HL-60/S4 treated with phorbol 12-myristate 13-acetate at 8.2 ng/mL for 4 days and 3 days (cell line): Measurements from ENCODE around the gene PALB2.

Experiments used
- in situ Hi-C: fragments of 300-500 bp; cut with MboI; formaldehyde crosslinking; loops from 2 replicates; pipeline ENCODE4 v1.15.0; 2022; ENCODE audit warnings: low sequenced_read_pairs

Gene PALB2

DNA sequence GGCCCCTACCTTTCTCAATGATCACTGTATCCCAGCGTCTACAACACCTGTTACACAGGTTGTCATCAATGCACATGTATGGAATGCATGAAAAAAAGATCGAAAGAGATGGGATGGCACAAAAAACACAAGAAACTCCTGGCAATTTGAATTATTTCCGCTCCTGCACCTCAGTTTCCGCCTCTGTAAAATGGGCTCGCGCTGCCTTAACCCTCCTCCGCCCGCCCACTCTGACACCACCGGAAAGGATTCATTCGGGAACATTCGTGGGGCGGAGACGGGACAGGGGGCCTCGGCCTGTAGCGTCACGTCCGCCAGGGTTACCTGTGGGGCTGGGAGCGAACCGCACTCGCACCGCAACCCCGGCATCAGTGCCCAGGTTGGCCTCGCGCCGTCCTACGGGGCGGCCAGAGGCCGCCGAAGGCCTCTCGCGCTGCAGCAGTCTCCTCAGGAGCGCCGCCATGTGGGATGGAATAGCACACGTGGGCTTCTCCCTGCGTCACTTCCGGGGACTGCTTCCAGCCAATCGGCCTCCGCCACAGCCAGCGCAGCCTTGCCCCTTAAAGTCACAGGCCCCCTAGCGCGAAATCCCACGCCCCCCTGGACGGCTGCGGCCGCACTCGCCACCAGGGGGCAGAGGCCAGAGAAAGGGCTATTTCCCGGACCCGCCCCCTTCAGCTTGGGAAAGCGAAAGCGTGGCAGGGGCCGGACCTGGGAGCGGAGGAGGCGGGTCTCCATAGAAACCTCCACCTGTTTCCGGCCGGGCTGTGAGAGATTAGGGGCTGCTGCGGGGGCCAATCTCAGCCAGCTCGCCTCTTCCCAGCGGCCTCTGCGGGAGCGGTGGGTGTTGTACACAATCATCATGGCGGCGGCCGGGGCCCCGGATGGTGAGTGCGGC lies 84.0 kb downstream of the PALB2 start, which contains the start of the genes EARS2 and UBFD1:
TSS of gene EARS2 (minus strand) at position 470 of the 898 bp plus-strand sequence. CDS start at position 463, 7 bp downstream.
TSS of gene UBFD1 (plus strand) at position 847 of the 898 bp plus-strand sequence. CDS start at position 863, 16 bp downstream.
- in situ Hi-C loops, result no loop called here

DNA sequence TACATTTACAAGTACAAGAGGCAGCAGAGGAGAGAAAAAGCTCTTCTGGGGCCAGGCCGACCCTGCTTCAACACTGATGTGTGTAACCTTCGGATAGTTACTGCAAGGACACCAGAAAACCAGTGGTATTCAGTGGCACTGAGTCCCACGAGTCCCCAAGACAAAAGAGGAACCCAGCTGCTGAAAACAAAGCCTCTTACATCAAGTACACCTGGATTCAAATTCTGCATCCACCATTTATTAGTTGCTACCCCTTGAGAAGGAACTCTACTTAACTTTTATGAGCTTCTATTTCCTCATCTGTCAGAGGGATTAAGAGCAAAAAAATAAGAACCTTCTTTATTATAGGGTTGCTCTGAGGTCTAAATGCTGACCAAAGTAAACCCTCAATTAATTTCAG lies 86.6 kb downstream of the PALB2 start:
- in situ Hi-C loops, result no loop called here
